ENCODE results near the gene CCDC149.

- no peak for TF ChIP-seq CTCF (IDR thresholded peaks at IDR 0.05)
- no peak for TF ChIP-seq EZH2 (IDR thresholded peaks at IDR 0.05; ENCODE audit: borderline replicate concordance, insufficient read depth, low read depth, low read length, poor library complexity, severe bottlenecking)
These were observed 121.8 kb downstream of the CCDC149 start for GRCh38 chr4:24791043-24791442.
